Measurements from ENCODE around the gene GREM2. TPM values are rescaled to one million over a fixed set of nuclear protein-coding genes. Genes with fewer than 3 reads are reported as not detected.

The GREM2 gene
- total and polyA plus RNA-seq, 2 donors (not counting 3 experiments of a cell fraction or from before 2014, with no cell fraction given), result not detected

GRCh38 chr1:240577095-240577494 lies 34.9 kb downstream of the GREM2 start:
- H3K9me3 ChIP-seq (replicated peaks; ENCODE audit: control insufficient read depth, insufficient read depth, low read length), result no peaks in the 10 kb centered on the region
- H2AFZ ChIP-seq (ENCODE audit: low read depth, low read length), result no peak overlapping the region
- H3K27ac ChIP-seq (ENCODE audit: insufficient read depth, low read depth, low read length), result no peak overlapping the region
- H4K20me1 ChIP-seq (replicated peaks; ENCODE audit: control insufficient read depth, extremely low read depth, insufficient read depth, low read length), result no peaks in the 10 kb centered on the region
- H3K4me2 ChIP-seq (ENCODE audit: insufficient read depth, low read length), result no peak overlapping the region
- FAIRE-seq (no peak), DNase-seq (ENCODE audit: low read depth, low spot score) (no peak)
- CTCF ChIA-PET, result no interaction called here
- H3K9me1 ChIP-seq (replicated peaks; ENCODE audit: control insufficient read depth, extremely low read depth, insufficient read depth, low read length), result no peaks in the 10 kb centered on the region
- H3K4me1 ChIP-seq (ENCODE audit: control insufficient read depth, extremely low read depth, insufficient read depth, low read length), result no peaks in the 10 kb centered on the region
- H3K27me3 ChIP-seq (ENCODE audit: control insufficient read depth in 2 of 2, insufficient read depth in 2 of 2, low read length in 2 of 2), result no peaks in the 10 kb centered on the region
- no peak for TF ChIP-seq JUN (IDR thresholded peaks at IDR 0.05; ENCODE audit: borderline replicate concordance, insufficient read depth, insufficient read length, low read depth)
- no peak for TF ChIP-seq EZH2 (IDR thresholded peaks at IDR 0.05; ENCODE audit: borderline replicate concordance, low read depth, low read length, severe bottlenecking)
- no peak for TF ChIP-seq FOS (IDR thresholded peaks at IDR 0.05; ENCODE audit: borderline replicate concordance, insufficient read depth, low read length)
- TF ChIP-seq GATA2 (IDR thresholded peaks at IDR 0.05; ENCODE audit: insufficient read depth, insufficient read length, low read depth, low read length), result no peak
- no peak for TF ChIP-seq MYC (IDR thresholded peaks at IDR 0.05; ENCODE audit: low read depth, low read length)
- no peak for TF ChIP-seq POLR2A (IDR thresholded peaks at IDR 0.05; ENCODE audit: low read depth, low read length)
- TF ChIP-seq POLR2AphosphoS5 (IDR thresholded peaks at IDR 0.05; ENCODE audit: insufficient read depth, low read depth, low read length), result no peak
- no peak for TF ChIP-seq CTCF (IDR thresholded peaks at IDR 0.05; ENCODE audit: extremely low read depth in 1 of 2, insufficient read depth in 1 of 2, low read depth in 1 of 2, low read length in 2 of 2)
- TF ChIP-seq MAX (IDR thresholded peaks at IDR 0.05; ENCODE audit: insufficient read depth, insufficient read length), result no peak
- BruUV-seq (replicated peaks), result no TSS peak
- no peaks in the 10 kb centered on the region for H3K36me3 ChIP-seq (ENCODE audit: control insufficient read depth in 2 of 2, extremely low read depth in 1 of 2, insufficient read depth in 2 of 2, low read length in 2 of 2)
- no peak overlapping the region for H3K9ac ChIP-seq (replicated peaks; ENCODE audit: extremely low read depth, insufficient read depth, low read length)
- H3K4me3 ChIP-seq (replicated peaks in 1 of 3; ENCODE audit: insufficient read depth in 1 of 3, low read depth in 1 of 3, low read length in 3 of 3), result no peak overlapping the region
- no peaks in the 10 kb centered on the region for H3K79me2 ChIP-seq (ENCODE audit: control insufficient read depth, insufficient read depth, low read length)
- intact Hi-C loops (cut with micrococcal nuclease), result no loop called here
- POLR2A ChIA-PET, result no interaction called here
- dilution Hi-C loops (cut with MboI; ENCODE audit: extremely low pct_ligation_motif_present, low sequenced_read_pairs), result no loop called here
